ENCODE measurements around the gene SAMD3. TPM values are rescaled to one million over a fixed set of nuclear protein-coding genes. Genes with fewer than 3 reads are reported as not detected.
"Not testable (repeated sequence)": the region's sequence is repeated elsewhere in the genome, so short reads cannot be mapped to it uniquely, and the experiment has no call there.

Gene SAMD3
- total RNA-seq, 1 donor from 2014 or later = not detected

GRCh38 chr6:130185658-130186057 lies 37.1 kb downstream of the SAMD3 start:
- intact Hi-C loops (cut with DNase I) = no loop called here
- no peak for DNase-seq (ENCODE audit: low spot score in 2 of 2)

GRCh38 chr6:130183271-130184222 lies 39.2 kb downstream of the SAMD3 start:
- Histone ChIP-seq H3K4me3 (no peak overlapping the region), H3K4me1 (no peaks in the 10 kb centered on the region), H3K9me3 (no peaks in the 10 kb centered on the region), H3K27me3 (no peaks in the 10 kb centered on the region), H3K27ac (no peak overlapping the region), H3K36me3 (no peaks in the 10 kb centered on the region)
- DNase-seq (ENCODE audit: low spot score in 2 of 2) = no peak
- TF ChIP-seq CTCF (IDR thresholded peaks at IDR 0.05) = no peak
- intact Hi-C loops (cut with DNase I) = no loop called here

More at GRCh38 chr6:130185658-130186057, 37.1 kb downstream of the SAMD3 start:
- Histone ChIP-seq H3K27ac (no peak overlapping the region), H3K36me3 (no peaks in the 10 kb centered on the region), H3K9me3 (no peaks in the 10 kb centered on the region), H3K27me3 (no peaks in the 10 kb centered on the region), H3K4me3 (no peak overlapping the region), H3K4me1 (no peaks in the 10 kb centered on the region)
- TF ChIP-seq CTCF (IDR thresholded peaks at IDR 0.05) = no peak

- no peak for TF ChIP-seq CTCF (IDR thresholded peaks at IDR 0.05)
- no peak overlapping the region for H3K27ac ChIP-seq
- H3K27me3 ChIP-seq = no peaks in the 10 kb centered on the region
- H3K36me3 ChIP-seq = no peaks in the 10 kb centered on the region
- H3K9me3 ChIP-seq = no peaks in the 10 kb centered on the region
- intact Hi-C loops (cut with DNase I) = no loop called here
- DNase-seq (ENCODE audit: low spot score in 2 of 2) = no peak
- no peak overlapping the region for H3K4me3 ChIP-seq
- H3K4me1 ChIP-seq = no peaks in the 10 kb centered on the region
Measured at GRCh38 chr6:130182466-130182865, 40.3 kb downstream of the SAMD3 start.

- intact Hi-C loops (cut with DNase I) = no loop called here
- H3K27me3 ChIP-seq = no peaks in the 10 kb centered on the region
- no peak overlapping the region for H3K4me3 ChIP-seq
- no peaks in the 10 kb centered on the region for H3K9me3 ChIP-seq
- H3K27ac ChIP-seq = no peak overlapping the region
- no peak for DNase-seq (ENCODE audit: low spot score in 2 of 2)
- no peaks in the 10 kb centered on the region for H3K36me3 ChIP-seq
- no peak for TF ChIP-seq CTCF (IDR thresholded peaks at IDR 0.05)
- H3K4me1 ChIP-seq = no peaks in the 10 kb centered on the region
Measured at GRCh38 chr6:130178692-130179091, 44.1 kb downstream of the SAMD3 start.

GRCh38 chr6:130176378-130176777 lies 46.4 kb downstream of the SAMD3 start:
- no peak for TF ChIP-seq CTCF (IDR thresholded peaks at IDR 0.05)
- no peaks in the 10 kb centered on the region for H3K27me3 ChIP-seq
- no peaks in the 10 kb centered on the region for H3K4me1 ChIP-seq
- no peak overlapping the region for H3K27ac ChIP-seq
- no peak overlapping the region for H3K4me3 ChIP-seq
- intact Hi-C loops (cut with DNase I) = no loop called here
- no peak for DNase-seq (ENCODE audit: low spot score in 2 of 2)
- H3K9me3 ChIP-seq = peaks cover 0 to 3% of the 10 kb centered on the region in 2 donors
- no peaks in the 10 kb centered on the region for H3K36me3 ChIP-seq

- H3K27ac ChIP-seq; H3K4me1 ChIP-seq; intact Hi-C loops (cut with DNase I); DNase-seq (ENCODE audit: low spot score in 2 of 2); H3K27me3 ChIP-seq; H3K36me3 ChIP-seq; H3K9me3 ChIP-seq; H3K4me3 ChIP-seq: not testable (repeated sequence)
Measured at GRCh38 chr6:130173377-130174004, 49.3 kb downstream of the SAMD3 start.

GRCh38 chr6:130170160-130170559 lies 52.6 kb downstream of the SAMD3 start:
- intact Hi-C loops (cut with DNase I); H3K27me3 ChIP-seq; H3K4me3 ChIP-seq: not testable (repeated sequence)

More at GRCh38 chr6:130170160-130170559, 52.6 kb downstream of the SAMD3 start:
- not testable (repeated sequence) for H3K36me3 ChIP-seq; DNase-seq (ENCODE audit: low spot score in 2 of 2); H3K27ac ChIP-seq; H3K9me3 ChIP-seq; H3K4me1 ChIP-seq
